Esophagus squamous epithelium (tissue), 4 donors: ENCODE results near the gene SMPX.

Experiments used
- POLR2A ChIP-seq, 4 donors: fragments of 450-650 bp; IDR thresholded peaks; one replicate each; pipeline ENCODE4 v1.6.1; 2017; ENCODE audit warnings: antibody characterized with exemption in 4 of 4, mild to moderate bottlenecking in 4 of 4, moderate library complexity in 3 of 4
- TF ChIP-seq, protein P1 (sequence below), 6 experiments: fragments of 450-650 bp in 4 of 6; fragments of 200-600 bp in 2 of 6; sonication (generic) in 2 of 6; IDR thresholded peaks; one replicate each; pipeline ENCODE4 v1.5.1; 2016 to 2019; ENCODE audit warnings: antibody characterized with exemption in 6 of 6, mild to moderate bottlenecking in 4 of 6, moderate library complexity in 4 of 6

DNA sequence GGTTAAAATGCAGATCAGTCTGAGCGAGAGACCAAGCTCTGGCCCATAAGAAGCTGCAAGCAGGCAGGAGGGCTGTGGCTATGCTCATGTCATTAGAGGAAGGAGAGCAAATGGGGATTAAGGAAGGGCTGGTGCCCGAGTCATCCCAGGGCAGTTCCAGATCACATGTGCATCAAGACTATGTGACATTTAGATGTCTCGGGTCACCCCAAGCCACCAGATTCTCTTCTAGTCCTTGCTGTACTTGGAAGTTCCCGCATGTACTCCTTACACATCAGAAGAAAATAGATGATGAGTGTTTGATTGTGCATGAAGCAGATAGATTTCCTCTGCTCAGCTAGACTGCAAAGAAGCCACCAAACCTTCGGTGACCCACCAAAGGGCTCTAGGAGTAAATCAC lies 57.6 kb downstream of the SMPX start:
- TF ChIP-seq, protein P1, sequence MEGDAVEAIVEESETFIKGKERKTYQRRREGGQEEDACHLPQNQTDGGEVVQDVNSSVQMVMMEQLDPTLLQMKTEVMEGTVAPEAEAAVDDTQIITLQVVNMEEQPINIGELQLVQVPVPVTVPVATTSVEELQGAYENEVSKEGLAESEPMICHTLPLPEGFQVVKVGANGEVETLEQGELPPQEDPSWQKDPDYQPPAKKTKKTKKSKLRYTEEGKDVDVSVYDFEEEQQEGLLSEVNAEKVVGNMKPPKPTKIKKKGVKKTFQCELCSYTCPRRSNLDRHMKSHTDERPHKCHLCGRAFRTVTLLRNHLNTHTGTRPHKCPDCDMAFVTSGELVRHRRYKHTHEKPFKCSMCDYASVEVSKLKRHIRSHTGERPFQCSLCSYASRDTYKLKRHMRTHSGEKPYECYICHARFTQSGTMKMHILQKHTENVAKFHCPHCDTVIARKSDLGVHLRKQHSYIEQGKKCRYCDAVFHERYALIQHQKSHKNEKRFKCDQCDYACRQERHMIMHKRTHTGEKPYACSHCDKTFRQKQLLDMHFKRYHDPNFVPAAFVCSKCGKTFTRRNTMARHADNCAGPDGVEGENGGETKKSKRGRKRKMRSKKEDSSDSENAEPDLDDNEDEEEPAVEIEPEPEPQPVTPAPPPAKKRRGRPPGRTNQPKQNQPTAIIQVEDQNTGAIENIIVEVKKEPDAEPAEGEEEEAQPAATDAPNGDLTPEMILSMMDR (IDR thresholded peaks at IDR 0.05): no peak
- TF ChIP-seq POLR2A (IDR thresholded peaks at IDR 0.05): no peak
